Measurements from ENCODE around the gene XKR7.

- TF ChIP-seq CTCF (optimal IDR thresholded peaks at IDR 0.05 in 1 of 3, IDR thresholded peaks at IDR 0.05 in 1 of 3, conservative IDR thresholded peaks at IDR 0.05 in 1 of 3; ENCODE audit: extremely low read depth in 1 of 3, insufficient read depth in 2 of 3, low read length in 3 of 3): no peak
- no peak for TF ChIP-seq EZH2 (IDR thresholded peaks at IDR 0.05; ENCODE audit: low read length)
Observed at GRCh38 chr20:31930779-31931178, 37.2 kb upstream of the XKR7 start.

Data from keratinocyte (primary cell).